Inflammatory macrophage treated with lipopolysaccharide for 4 hours (primary cell): ENCODE results near the gene S1PR2.
"Not testable (repeated sequence)": the region's sequence is repeated elsewhere in the genome, so short reads cannot be mapped to it uniquely, and the experiment has no call there.

ENCODE experiments used
- DNase-seq: peaks from one replicate; pipeline ENCODE4 v3.0.0-alpha.2; 2020

S1PR2 gene

DNA sequence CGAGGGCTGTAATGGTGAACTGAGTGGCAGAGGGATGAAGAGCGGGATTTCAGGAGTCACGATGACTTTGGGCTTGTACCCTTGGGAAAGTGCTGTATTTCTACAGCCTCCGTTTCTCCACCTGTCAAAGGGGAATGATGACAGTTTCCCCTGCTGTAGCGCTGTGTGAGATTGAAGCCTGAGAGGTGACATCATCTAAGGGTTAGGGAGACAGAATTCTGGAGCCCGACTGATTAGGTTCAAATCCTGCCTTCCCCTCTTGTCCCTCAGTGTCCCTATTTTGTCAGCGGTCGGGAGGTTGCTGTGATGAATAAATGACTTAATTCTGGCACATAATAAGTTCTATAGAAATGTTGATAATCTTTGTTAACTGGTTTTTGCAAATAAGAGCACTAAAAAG is 21.6 kb upstream of the S1PR2 start:
- no peak for DNase-seq

DNA sequence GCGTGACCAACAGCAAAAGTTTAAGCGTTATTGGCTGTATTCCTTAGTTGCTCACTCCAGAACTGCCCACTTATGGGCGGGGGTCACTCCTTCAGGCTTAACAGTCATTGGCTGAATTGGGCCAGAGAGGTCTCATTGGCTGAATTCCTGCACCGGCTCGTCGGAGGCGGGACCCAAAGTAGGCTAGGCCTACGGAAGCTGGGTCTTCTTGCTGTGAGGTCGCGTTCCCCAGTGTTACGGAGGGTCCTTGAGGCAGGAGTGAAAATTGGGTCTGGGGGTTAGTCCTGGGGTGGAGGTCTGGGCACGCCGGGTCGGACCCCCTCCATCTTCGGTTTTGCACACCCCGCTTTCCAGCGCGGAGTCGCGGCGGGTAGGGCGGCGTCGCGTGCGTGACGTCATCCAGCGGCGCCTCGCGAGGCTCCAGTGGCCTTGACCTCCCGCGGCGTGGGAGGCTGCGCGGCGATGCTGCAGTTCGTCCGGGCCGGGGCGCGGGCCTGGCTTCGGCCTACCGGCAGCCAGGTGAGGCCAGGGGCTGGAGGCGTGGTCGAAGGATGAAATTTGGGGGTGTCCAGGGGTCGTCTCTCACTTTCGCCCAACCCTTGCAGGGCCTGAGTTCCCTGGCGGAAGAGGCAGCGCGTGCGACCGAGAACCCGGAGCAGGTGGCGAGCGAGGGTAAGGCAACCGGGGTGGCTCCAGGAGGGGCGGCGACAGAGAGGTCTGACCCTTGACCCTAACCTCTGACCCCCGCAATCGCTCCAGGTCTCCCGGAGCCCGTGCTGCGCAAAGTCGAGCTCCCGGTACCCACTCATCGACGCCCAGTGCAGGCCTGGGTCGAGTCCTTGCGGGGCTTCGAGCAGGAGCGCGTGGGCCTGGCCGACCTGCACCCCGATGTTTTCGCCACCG is 20.9 kb upstream of the S1PR2 start, which contains the start of gene MRPL4:
MRPL4 (plus strand) TSS at position 423 of the 903 bp plus-strand sequence; CDS start at position 463, 40 bp downstream.
- DNase-seq = peak; percentile 99

DNA sequence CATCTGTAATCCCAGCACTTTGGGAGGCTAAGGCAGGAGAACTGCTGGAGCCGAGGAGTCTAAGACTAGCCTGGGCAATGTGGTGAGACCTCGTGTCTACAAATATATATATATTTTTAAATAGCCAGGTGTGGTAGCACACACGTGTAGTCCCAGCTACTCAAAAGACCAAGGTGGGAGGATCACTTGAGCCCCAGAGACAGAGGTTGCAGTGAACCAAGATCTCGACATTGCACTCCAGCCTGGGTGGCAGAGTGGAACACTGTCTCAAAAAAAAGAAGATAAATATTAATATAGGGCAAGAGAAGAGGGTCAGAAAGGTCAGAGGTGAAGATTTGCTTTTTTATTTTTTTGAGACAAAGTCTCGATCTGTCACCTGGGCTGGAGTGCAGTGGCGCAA is 15.4 kb upstream of the S1PR2 start:
- DNase-seq = no peak

DNA sequence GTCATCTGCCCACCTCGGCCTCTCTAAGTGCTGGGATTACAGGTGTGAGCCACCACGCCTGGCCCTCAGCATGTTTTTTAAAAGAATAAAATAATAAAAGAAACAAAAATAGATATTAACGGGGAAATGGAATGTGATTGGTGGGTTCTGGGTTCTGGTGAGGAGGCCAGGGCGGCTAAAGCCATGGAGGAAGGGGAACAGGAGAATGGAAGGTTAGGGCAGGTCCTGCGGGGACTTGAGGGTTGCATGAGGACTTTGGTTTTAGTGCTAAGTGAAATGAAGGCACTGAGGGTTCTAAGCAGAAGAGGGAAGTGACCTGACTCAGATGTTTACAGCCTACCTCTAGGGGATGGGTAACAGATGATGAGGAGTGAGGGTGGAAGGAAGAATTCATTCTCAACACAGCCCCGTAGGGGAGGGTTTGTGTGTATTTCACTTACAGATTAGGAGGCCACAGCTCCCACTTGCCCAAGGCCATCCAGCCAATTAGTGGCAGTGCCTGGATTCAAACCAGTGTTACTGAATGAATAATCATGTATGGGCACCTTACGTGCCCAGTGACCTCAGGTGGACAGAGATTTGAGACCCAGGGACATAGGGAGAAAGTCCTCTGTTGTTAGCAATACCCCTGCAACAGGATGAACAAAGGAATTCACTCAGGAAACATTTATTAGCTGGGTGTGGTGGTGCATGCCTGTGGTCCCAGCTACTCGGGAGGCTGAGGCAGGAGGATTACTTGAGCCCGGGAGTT is 14.2 kb upstream of the S1PR2 start:
- no peak for DNase-seq

DNA sequence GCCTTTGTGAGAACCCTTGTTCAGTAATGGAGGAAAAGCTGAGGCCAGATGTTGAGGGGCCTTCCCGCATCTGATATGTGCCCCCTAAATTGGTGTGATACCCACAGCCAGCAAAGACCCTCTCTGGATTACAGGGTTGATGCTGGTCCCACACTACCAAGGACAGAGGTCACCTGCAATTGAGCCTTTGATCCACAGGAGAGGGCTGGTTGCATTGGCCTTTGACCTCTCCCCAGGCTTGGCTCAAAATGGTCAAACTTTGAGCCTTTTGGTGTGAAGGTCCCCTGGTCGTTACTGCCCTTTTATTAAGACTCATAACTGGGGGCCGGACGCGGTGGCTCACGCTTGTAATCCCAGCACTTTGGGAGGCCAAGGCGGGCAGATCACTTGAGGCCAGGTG is 12.5 kb upstream of the S1PR2 start:
- no peak for DNase-seq

DNA sequence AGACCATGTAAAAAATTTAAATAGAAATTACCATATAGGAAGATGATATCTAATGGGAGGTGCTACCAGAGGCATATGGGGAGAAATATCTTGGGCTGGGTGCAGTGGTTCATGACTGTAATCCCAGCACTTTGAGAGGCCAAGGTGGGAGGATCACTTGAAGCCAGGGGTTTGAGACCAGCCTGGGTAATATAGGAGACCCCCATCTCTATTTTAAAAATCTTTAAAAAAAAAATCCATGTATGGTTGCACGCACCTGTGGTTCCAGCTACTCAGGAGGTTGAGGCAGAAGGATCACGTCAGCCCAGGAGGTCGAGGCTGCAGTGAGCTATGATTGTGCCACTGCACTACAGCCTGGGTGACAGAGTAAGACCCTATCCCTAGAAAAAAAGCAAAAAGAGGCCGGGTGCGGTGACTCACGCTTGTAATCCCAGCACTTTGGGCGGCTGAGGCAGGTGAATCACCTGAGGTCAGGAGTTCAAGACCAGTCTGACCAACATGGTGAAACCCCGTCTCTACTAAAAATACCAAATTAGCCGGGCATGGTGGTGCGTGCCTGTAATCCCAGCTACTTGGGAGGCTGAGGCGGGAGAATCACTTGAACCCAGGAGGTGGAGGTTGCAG is 10.8 kb upstream of the S1PR2 start:
- not testable (repeated sequence) for DNase-seq

DNA sequence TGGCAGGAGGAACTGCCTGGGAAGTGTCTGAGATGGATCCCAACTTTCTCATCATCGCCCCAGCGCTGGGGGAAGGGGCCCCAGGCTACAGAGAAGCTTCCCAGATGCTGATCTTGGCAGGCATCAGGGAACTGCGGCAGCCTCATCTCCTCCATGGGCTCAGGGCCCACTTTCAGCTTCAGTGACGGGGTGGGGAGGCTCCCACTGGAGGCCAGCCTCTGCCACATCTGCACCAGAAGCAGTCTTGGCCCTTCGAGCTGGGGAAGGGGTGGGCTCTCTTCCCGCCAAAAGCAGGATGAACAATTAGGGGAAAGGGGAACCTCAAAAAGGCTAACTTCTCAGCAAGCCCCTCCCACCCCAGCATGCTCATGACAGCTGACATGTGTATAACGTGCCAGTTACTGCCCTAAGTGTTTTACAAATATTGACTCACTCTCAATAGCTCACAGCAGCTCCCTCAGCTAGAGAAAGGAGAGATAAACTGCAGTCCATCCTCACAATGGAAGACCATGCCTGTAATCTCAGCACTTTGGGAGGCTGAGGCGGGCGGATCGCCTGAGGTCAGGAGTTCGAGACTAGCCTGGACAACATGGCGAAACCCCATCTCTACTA is 7.1 kb upstream of the S1PR2 start:
- DNase-seq = no peak

DNA sequence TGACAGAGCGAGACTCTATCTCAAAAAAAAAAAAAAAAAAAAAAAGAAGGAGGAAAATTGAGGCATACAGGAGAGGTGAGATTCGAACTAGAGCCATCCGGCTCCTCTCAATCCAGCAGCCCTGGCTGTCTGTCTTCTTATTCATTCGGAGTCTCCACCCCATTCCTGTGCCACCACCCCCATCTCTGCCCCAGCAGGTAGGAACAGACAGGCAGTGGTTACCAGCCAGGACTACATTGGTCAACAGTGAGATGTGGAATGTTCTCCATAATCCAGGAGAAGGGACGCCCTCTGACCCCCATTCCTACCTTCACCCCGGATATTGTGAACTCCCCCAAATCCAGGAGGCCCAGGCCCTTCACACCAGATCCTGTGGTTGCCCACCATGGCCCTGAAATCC is 6.6 kb upstream of the S1PR2 start:
- no peak for DNase-seq

DNA sequence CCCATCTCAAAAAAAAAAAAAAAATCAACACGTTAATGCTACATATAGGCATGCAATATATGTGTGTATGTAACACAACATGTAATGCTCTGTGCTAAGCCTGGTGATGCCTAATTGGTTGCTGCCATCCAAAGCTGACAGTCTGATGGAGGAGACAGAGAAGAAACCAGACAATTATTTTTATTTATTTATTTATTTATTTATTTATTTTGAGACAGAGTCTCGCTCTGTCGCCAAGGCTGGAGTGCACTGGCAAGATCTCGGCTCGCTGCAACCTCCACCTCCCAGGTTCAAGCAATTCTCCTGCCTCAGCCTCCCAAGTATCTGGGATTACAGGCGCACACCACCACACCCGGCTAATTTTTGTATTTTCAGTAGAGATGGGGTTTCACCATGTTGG is 4.3 kb upstream of the S1PR2 start:
- not testable (repeated sequence) for DNase-seq

DNA sequence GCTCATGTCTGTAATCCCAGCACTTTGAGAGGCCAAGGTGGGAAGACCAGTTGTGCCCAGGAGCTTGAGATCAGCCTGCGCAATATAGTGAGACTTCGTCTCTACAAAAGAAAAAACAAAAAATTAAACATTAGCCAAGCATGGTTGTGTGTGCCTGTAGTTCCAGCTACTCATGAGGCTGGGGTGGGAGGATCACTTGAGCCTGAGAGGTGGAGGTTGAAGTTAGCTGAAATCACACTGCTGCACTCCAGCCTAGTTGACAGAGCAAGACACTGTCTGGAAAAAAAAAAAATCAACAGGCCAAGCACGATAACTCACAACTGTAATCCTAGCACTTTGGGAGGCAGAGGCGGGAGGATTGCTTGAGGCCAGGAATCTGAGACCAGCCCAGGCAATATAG is 3.9 kb upstream of the S1PR2 start:
- no peak for DNase-seq

DNA sequence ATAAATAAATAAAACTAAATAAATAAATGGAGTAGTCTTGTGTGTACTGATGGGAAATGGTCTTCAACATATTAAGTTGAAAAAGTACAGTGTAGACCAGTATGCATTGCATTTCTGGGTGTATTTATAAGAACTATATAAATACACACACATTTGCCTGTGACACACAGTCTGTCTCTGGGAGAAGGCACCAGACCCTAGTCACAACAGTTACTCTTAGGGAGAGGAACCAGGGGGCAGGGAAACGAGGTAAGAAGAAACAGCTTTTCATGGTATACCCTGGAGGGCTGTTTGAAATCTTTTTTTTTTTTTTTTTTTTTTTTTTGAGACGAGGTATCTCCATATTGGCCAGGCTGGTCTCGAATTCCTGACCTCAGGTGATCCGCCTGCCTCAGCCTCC is 2.8 kb upstream of the S1PR2 start:
- no peak for DNase-seq

DNA sequence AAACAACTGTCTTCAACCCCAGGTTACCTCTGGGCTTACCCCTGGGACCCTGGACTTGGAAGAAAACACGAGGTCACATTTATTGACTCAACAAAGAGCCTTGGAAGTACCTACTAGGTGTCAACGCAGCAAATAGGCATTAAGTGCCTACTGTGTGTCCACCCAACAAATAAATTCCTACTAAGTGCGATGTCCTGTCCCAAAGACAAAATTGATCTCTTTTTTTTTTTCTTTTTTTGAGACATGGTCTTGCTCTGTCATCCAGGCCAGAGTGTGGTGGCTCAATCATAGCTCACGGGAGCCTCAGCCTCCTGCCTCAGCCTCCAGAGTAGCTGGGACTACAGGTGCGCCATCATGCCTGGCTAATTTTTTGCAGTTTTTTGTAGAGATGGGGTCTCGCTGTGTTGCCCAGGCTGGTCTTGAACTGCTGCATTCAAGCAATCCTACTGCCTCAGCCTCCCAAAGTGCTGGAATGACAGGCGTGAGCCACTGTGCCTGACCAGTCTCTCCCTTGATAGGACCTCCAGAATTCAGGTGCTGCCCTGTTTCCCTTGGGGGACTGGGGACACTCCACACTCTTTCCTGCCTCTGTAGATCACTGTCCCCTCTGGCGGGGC is 589 bp upstream of the S1PR2 start:
- no peak for DNase-seq

DNA sequence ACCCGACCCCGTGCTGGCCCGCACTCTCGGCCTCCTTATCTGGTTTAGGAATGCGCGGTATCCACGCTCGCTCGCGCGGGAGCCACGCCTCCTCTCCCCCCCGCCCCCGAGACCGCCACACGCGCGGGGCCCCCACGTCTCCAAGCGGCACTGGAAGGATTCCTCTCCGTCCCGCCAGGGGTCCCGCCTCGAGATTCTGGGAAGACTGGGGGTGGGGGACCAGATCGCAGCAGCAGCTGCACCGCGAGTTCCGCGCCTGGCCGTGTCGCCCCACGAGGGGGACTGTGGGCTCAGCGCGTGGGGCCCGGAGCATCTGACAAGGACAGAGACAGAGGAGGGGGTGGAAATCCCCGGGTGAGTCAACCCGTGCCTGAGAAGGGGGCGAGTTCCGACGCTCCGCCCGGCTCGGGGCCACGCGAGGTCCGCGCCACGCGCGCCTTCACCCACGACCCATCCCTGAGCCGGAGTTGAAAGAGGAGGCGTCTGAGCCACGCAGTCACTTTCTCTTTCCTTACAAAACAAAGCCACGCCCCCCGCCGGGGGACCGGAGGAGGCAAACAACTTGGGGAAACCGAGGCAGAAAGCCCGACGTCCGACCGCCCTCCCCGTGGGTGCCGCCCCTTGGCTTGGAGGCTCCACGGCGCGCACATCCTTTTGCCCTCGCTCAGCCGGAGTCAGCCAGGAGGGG is 814 bp downstream of the S1PR2 start:
- DNase-seq = peak; percentile 55

DNA sequence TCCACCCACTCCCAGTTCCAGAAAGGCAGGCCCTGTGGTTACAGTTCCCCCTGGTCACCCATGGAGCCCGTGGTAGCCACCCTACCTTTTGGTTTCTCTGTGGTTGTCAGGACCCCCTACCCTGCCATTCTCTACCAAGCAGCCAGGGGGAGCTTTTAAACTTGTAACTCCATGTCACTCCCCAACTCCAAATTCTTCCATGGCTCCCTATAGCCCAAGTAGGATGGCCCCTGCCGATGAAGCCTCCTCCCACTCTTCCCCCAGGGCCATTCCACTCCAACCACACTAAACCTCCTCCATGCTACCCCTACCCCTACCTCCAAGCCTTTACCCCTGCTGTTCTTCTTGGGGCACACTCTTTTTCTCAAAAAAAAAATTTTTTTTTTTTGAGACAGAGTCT is 2.2 kb downstream of the S1PR2 start:
- peak; percentile 38 for DNase-seq

DNA sequence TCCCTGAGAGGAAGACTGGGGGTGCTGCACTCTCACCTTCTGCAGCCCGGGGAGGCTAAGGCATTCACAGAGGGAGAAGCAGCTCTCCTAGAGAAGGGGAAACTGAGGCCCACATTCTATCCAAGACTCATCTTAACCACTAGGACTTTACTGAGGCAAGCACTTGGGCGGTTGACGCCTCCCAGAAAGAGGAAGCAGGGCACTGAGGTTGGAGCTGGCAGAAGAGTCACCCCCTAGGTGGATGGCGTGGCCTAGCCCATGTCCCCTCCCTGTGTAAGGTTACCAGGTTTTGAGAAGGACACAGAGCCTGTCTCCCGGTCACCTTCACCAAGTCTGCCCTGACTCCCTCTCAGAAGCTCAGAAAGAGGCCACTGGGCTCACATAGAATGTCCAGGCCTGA is 2.7 kb downstream of the S1PR2 start:
- peak; percentile 59 for DNase-seq

DNA sequence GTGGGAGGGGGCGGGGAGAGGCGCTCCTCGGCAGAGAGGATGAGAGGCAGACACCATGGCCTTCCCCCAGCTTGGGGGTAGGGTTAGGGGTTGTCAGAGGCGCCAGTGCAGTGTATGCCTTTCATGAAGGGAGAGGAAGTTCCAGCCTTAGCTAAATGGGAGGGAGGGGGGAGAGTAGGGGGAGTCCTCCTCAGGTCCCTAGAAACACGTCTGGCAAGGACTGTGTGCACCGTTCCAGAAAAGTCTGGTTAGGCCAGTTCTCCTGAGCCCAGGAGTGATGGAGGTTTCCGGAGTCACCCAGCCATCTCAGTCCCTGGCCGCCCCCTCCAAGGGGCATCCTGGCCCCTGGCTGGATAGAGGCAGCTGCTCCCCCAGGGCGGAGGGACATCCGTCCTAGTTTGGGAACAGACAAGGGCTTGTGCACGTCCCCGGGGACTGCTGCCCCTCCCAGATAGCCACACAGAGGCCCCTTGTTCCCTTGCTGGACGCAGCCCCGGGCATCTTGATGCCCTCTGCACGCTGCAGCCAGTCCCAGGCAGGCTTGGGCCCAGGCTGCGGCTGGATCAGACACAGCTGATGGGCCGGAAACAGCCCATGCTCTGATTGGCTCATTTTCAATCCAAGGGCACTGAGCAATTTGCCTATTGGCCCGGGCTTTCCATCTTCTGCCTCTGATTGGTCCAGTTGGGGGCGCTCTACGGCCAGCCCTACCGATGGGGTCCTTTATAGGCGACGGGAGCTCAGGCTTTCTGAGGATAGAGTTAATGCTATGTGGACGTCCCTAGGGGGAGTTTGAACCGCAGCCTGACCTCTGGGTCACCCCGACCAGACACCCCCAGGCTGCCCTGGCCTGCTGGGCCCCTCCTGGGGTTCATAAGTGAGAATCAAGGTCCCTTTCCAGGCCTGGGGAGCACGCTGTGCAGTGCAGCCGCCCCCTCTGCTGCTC is 3.8 kb downstream of the S1PR2 start:
- no peak for DNase-seq

DNA sequence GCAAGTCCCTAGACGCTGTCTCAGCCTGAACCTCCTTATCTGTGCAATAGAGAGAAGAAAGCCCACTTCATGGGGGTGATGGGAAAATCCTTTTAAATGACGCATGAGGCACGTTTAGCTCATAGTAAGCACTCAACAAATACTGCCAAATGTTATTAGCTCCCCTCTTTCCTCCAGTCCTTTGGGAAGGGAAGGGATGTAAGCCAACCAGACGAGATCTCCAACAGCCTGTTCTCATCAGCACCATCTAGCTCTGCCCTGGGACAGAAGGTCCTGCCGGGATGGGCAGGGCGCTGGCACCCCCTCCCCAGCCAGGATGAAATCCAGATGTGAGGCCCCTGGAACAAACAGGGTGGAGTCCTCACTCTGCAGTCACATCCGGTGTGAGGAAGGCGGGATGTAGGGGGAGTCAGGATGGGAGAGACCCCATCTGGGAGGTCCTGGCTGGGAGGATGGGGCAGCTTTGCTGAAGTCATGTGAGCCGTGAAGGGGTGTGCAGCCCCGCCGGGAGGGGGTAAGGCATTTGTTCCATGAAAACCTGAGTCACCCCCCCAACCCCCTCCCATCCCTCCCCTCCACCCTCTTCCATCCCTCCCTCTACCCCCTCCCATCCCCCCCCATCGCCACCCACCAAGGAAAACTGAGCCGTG is 4.6 kb downstream of the S1PR2 start:
- no peak for DNase-seq

DNA sequence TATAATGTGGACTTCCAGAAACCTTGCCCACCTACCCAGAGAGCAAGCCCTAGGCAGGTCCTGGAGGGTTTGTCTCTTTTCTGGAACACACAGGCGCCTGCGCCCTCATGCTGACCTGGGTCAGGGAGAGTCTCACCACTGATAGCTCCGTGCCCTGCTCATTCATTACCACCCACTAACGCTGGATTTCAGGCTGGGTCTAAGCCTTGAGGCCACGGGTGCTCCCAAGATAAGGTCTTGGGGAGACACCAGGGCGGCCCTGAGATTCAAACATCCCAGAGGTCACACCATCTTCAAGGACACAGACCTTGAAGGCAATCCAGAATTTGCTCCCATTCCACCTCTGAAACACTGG is 5.1 kb downstream of the S1PR2 start:
- no peak for DNase-seq

DNA sequence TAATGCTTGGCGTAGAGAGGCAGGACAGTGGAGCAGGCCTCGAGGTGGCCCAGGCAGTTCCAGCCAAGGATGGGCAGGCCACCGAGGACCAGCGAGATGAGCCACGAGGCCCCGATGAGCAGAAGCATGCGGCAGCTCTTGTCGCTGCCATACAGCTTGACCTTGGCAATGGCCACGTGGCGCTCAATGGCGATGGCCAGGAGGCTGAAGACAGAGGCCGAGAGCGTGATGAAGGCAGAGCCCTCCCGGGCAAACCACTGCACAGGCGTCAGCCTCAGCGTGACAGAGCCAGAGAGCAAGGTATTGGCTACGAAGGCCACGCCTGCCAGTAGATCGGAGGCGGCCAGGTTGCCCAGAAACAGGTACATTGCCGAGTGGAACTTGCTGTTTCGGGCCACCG is 6.8 kb downstream of the S1PR2 start:
- no peak for DNase-seq

DNA sequence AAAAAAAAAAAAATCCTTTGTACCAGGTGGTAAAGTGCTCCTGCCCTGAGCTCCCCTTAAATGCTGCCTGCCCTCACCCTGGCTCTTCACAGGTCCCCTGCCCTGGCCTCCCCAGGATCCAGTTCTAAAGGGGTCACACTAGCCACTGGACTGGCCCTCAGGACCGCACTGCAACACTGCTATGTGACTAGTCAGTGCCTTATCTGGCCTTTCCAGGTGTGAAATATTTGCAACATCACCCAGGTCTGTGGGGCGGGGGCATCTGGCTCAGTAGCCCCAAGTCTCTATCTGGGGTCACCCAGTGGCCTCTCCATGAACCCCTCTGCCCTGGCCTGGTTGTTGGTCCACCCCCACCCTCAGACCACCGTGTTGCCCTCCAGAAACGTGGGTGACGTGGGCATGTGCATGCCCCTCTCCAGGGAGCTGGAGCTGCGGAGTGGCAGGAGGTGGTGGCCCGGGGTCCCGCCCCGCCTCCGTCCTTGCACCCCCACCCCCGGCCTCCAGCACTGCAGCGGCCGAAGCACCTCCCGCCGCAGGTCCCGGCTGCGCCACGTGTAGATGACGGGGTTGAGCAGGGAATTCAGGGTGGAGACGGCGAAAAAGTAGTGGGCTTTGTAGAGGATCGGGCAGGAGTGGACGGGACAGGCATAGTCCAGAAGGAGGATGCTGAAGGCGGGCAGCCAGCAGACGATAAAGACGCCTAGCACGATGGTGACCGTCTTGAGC is 7.5 kb downstream of the S1PR2 start:
- no peak for DNase-seq
